ENCODE results near the gene LMF2. TPM values are rescaled to one million over a fixed set of nuclear protein-coding genes. Genes with fewer than 3 reads are reported as not detected.

LMF2 gene
- total and polyA plus RNA-seq, 2 of the 8 experiments (the other 6 are each of a cell fraction or from before 2014, with no cell fraction given), result 34.3 to 62.9 TPM

GRCh38 chr22:50516891-50517290, 9.4 kb upstream of the LMF2 start (continued):
- no peak for TF ChIP-seq KDM4A (IDR thresholded peaks at IDR 0.05; ENCODE audit: low read depth, low read length, severe bottlenecking)
- no peak for TF ChIP-seq TAF1 (IDR thresholded peaks at IDR 0.05; ENCODE audit: low read depth, low read length)

All from H1 (cell line).